ENCODE data around the gene TRIM27.

Gene TRIM27

DNA sequence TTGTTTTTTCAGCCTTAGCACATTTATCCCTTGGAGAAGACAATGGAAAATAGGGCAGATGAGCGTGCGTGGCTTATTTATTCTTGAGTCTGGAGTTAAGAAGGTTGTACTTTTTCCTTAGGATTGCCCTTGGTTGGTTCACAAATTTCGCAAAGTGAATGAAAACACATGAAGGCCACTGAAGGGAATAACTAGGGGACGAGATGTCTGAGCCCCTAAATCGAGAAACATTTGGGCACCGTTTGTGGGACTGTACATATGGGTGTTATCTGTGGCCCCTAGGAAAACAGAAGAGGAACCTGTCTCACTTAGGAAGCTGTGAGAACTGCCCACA is 19.4 kb upstream of the TRIM27 start:
- peak overlapping the region; percentile 25; the same call in 1 of the 2 replicates for H3K9ac ChIP-seq
- peak overlapping the region; percentile 84; the same call in 1 of the 2 replicates for H2AFZ ChIP-seq (ENCODE audit: low read depth)
- H3K4me2 ChIP-seq, result peak overlapping the region; percentile 90

DNA sequence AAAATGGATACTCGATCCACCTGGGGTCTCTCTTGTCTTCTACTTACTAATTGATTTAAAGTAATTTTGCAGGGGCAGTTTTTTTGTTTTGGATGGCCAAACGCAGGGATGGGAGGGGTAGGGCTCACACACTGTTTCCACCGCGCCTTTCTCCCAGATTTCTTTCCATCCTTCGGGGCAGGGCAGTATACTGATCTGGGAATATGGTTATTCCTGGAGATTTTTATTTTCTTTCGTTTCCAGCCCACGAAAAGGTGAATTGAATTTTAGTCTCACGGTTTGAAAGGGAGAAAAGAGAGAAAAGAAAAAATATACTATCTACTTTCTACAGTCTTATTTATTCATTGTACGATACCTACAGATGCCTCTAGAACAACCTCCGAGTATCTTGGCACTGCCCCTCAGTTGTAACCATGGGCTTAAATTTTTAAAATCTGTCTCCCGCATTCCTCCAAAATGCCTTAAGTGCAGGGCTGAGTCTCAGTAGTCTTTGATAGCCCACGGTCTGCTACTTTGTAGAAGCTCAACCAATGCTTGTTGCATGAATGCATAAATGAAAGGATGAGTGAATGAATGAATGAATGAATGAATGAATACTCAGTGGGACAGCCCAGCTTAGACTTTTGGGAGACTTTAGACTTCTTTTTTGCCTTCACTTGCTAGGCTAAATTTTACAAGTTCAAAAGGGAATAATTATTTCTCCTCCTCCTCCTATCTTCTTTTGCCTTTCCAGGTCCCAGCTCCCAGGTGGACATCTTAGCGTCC is 18.1 kb upstream of the TRIM27 start:
- Histone ChIP-seq H3K27me3 (ENCODE audit: insufficient read depth, low read depth) (no peaks in the 10 kb centered on the region), H3K4me2 (peak overlapping the region; percentile 90), H3K9ac (no peak overlapping the region; the same call in 1 of the 2 replicates), H2AFZ (ENCODE audit: low read depth) (peak overlapping the region; percentile 12; the same call in 1 of the 2 replicates), H3K36me3 (ENCODE audit: insufficient read depth) (no peaks in the 10 kb centered on the region), H4K20me1 (ENCODE audit: insufficient read depth) (no peaks in the 10 kb centered on the region), H3K27ac (peak overlapping the region; percentile 44; the same call in 1 of the 2 replicates), H3K4me3 (IDR thresholded peaks at IDR 0.05; ENCODE audit: insufficient read depth, low read depth, low read length) (no peak overlapping the region), H3K4me1 (ENCODE audit: low read depth, poor library complexity, severe bottlenecking) (peaks cover 13% of the 10 kb centered on the region), H3K79me2 (ENCODE audit: insufficient read depth, low read depth) (no peaks in the 10 kb centered on the region)
- TF ChIP-seq, protein P1, sequence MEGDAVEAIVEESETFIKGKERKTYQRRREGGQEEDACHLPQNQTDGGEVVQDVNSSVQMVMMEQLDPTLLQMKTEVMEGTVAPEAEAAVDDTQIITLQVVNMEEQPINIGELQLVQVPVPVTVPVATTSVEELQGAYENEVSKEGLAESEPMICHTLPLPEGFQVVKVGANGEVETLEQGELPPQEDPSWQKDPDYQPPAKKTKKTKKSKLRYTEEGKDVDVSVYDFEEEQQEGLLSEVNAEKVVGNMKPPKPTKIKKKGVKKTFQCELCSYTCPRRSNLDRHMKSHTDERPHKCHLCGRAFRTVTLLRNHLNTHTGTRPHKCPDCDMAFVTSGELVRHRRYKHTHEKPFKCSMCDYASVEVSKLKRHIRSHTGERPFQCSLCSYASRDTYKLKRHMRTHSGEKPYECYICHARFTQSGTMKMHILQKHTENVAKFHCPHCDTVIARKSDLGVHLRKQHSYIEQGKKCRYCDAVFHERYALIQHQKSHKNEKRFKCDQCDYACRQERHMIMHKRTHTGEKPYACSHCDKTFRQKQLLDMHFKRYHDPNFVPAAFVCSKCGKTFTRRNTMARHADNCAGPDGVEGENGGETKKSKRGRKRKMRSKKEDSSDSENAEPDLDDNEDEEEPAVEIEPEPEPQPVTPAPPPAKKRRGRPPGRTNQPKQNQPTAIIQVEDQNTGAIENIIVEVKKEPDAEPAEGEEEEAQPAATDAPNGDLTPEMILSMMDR (conservative IDR thresholded peaks at IDR 0.05; ENCODE audit: low read depth, low read length), result no peak

More for the DNA sequence above, 19.4 kb upstream of the TRIM27 start:
- Histone ChIP-seq H3K27ac (peak overlapping the region; percentile 9; the same call in 1 of the 2 replicates), H3K27me3 (ENCODE audit: insufficient read depth, low read depth) (no peaks in the 10 kb centered on the region), H3K79me2 (ENCODE audit: insufficient read depth, low read depth) (no peaks in the 10 kb centered on the region), H3K36me3 (ENCODE audit: insufficient read depth) (no peaks in the 10 kb centered on the region), H3K4me1 (ENCODE audit: low read depth, poor library complexity, severe bottlenecking) (peaks cover 13% of the 10 kb centered on the region), H3K4me3 (IDR thresholded peaks at IDR 0.05; ENCODE audit: insufficient read depth, low read depth, low read length) (peak overlapping the region; percentile 59), H4K20me1 (ENCODE audit: insufficient read depth) (no peaks in the 10 kb centered on the region)
- TF ChIP-seq, protein P1 (conservative IDR thresholded peaks at IDR 0.05; ENCODE audit: low read depth, low read length), result no peak

DNA sequence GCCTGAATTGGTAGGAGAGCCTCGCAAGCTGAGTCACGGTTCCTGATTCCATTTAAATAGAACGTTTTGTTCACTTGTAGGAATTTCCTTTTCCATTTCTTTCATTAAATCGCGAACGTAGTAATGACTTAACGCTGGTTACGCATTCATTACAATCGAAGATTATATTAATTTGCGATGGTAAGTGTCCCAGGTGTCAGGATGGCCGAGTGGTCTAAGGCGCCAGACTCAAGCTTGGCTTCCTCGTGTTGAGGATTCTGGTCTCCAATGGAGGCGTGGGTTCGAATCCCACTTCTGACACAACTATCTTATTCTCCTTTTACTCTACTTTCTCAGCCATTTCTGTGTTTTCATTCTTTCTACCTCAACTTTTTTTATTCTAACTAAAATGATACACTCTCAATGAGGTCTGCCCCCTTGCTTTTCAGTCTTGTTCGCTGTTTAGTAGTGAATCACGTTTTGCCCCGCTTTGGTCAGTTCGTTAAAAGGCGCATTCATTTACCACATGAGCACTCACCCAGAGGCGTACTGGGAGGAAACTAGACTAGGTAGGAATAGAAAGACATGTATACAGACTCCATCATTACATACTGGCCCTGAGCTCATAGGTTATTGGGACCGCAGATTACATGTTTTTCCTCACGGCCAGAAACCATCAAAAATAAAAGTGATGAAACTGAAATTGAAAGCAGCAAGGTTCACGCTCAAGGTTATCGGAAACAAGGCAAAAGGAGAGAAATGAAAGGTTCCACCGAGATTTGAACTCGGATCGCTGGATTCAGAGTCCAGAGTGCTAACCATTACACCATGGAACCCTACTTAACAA is 17.3 kb upstream of the TRIM27 start:
- Histone ChIP-seq H4K20me1 (ENCODE audit: insufficient read depth) (no peaks in the 10 kb centered on the region), H3K36me3 (ENCODE audit: insufficient read depth) (no peaks in the 10 kb centered on the region), H3K9ac (peak overlapping the region; percentile 22; the same call in 1 of the 2 replicates), H3K4me1 (ENCODE audit: low read depth, poor library complexity, severe bottlenecking) (peaks cover 13% of the 10 kb centered on the region), H3K79me2 (ENCODE audit: insufficient read depth, low read depth) (no peaks in the 10 kb centered on the region), H3K27ac (peak overlapping the region; percentile 44; the same call in 1 of the 2 replicates), H2AFZ (ENCODE audit: low read depth) (peak overlapping the region; percentile 50), H3K4me2 (peak overlapping the region; percentile 75), H3K27me3 (ENCODE audit: insufficient read depth, low read depth) (no peaks in the 10 kb centered on the region), H3K4me3 (IDR thresholded peaks at IDR 0.05; ENCODE audit: insufficient read depth, low read depth, low read length) (no peak overlapping the region)
- TF ChIP-seq, protein P1 (conservative IDR thresholded peaks at IDR 0.05; ENCODE audit: low read depth, low read length), result no peak

DNA sequence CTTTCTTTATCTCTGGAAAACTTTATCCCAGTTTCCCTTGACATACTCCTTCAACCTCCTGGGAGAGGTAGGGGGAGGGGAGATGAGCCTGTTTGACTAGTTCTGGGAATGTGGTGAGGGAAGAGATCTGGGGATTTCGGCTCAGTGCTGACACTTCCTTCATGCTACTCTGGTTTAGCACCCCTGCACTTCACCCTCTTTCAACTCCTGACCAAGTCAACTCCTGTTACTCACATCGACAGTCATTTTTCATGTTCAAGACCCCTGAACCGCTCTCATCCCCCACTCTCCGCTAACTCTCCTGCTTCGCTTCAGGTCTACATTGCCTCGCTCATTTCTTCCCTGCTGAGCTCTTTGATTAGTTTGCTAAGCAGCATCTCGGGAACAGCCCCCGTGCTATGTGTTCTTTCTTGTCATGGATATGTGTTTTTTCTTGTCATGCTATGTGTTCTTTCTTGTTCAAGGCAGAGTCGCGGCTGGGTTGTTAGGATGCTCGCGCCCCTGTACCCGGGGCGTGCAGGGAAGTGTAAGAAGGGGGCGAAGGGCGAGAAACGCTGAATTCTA is 16.6 kb upstream of the TRIM27 start:
- H3K9ac ChIP-seq, result peak overlapping the region; percentile 22; the same call in 1 of the 2 replicates
- H3K4me1 ChIP-seq (ENCODE audit: low read depth, poor library complexity, severe bottlenecking), result peaks cover 13% of the 10 kb centered on the region
- H2AFZ ChIP-seq (ENCODE audit: low read depth), result peak overlapping the region; percentile 50
- no peaks in the 10 kb centered on the region for H3K27me3 ChIP-seq (ENCODE audit: insufficient read depth, low read depth)
- H3K27ac ChIP-seq, result peak overlapping the region; percentile 15; the same call in 1 of the 2 replicates
- no peaks in the 10 kb centered on the region for H4K20me1 ChIP-seq (ENCODE audit: insufficient read depth)
- H3K4me3 ChIP-seq (IDR thresholded peaks at IDR 0.05; ENCODE audit: insufficient read depth, low read depth, low read length), result no peak overlapping the region
- H3K4me2 ChIP-seq, result peak overlapping the region; percentile 72
- H3K36me3 ChIP-seq (ENCODE audit: insufficient read depth), result no peaks in the 10 kb centered on the region
- TF ChIP-seq, protein P1 (conservative IDR thresholded peaks at IDR 0.05; ENCODE audit: low read depth, low read length), result no peak
- H3K79me2 ChIP-seq (ENCODE audit: insufficient read depth, low read depth), result no peaks in the 10 kb centered on the region

Measured in KMS-11 (cell line).